Measurements from ENCODE around the gene KLHDC8A. TPM values are rescaled to one million over a fixed set of nuclear protein-coding genes. Genes with fewer than 3 reads are reported as not detected.

The KLHDC8A gene
- total RNA-seq, 4 donors from 2014 or later, result not detected

GRCh38 chr1:205382561-205382960, 25.8 kb upstream of the KLHDC8A start:
- TF ChIP-seq CTCF (IDR thresholded peaks at IDR 0.05; ENCODE audit: low read depth), result no peak

- no peak for TF ChIP-seq CTCF (IDR thresholded peaks at IDR 0.05; ENCODE audit: low read depth)
Observed at GRCh38 chr1:205381305-205381704, 24.6 kb upstream of the KLHDC8A start.

- no peak for TF ChIP-seq CTCF (IDR thresholded peaks at IDR 0.05; ENCODE audit: low read depth)
Observed at GRCh38 chr1:205380882-205381281, 24.2 kb upstream of the KLHDC8A start.

DNA sequence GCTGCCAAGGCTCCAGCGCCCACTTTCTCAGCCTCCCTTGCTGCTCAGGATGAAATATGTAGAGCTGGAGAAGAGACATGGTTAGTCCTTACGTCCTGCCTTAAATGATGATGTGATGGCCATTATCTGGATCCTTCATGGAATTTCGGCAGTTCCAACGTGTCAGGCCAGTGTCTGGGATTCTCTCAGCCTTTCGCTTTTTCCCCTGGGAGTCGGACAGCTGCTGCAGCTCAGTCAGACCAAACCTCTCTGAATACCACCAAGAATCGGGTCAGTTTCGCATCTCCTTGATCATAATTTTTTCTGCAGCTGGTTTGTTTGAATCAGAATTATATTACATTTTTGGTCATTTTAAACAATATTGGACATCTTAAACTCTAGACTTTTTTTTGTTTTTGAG, 22.3 kb upstream of the KLHDC8A start:
- no peak for TF ChIP-seq CTCF (IDR thresholded peaks at IDR 0.05; ENCODE audit: low read depth)

- no peak for TF ChIP-seq CTCF (IDR thresholded peaks at IDR 0.05; ENCODE audit: low read depth)
Observed at GRCh38 chr1:205377355-205377754, 20.6 kb upstream of the KLHDC8A start.

GRCh38 chr1:205376739-205377138, 20.0 kb upstream of the KLHDC8A start:
- TF ChIP-seq CTCF (IDR thresholded peaks at IDR 0.05; ENCODE audit: low read depth), result no peak

DNA sequence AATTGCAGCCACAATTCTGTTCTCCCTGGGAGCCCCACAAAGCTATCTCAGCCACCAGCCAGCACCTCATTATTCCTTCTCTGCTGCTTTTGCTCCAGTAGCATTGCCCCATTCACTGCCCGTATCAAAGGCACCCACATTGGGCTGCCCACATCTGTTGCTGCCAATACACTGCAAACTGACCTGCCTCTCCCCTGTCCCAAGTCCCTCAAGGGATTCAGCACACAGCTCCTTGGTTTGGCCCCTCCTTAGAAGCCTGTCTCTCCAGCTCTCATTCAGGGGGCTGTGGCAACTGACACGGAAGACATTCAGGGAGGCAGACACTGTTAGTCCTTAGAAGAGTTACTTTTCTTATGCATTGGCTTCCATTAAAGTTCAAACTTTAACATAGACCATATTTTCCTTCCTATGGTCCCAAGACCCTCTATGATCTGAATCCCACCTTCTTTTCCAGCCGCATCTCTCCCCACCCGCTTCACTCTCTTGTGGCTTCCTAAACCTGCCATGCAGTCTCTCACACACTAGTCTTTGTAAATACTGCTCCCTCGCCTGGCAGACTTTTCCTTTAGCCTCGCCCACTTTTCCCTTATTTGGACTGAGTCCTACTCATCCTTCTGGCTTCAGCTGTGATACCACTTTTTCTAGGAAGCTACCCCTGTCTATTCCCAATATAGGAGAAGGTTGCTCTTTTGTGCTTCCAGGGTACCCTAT, 19.3 kb upstream of the KLHDC8A start:
- no peak for TF ChIP-seq CTCF (IDR thresholded peaks at IDR 0.05; ENCODE audit: low read depth)

All from subcutaneous adipose tissue (tissue), 4 donors.